HEK293 (cell line): ENCODE measurements around the gene GPHB5.

ENCODE experiments used
- CTCF ChIA-PET: fragments of 350-600 bp; formaldehyde crosslinking; extraction: SDS; loops from one replicate; lab custom pipeline; 2021; ENCODE audit warnings: antibody characterized with exemption; lab: Yijun Ruan, JAX
- POLR2A ChIA-PET: fragments of 300-600 bp; formaldehyde crosslinking; extraction: SDS; loops from one replicate; lab custom pipeline; 2020; ENCODE audit warnings: antibody characterized with exemption, inconsistent platforms; lab: Yijun Ruan, JAX
- H3K27ac ChIP-seq: fragments of 200-500 bp; sonication (Bioruptor generic); 2 replicates; pipeline ENCODE4 v1.5.1; 2014; ENCODE audit warnings: low read depth, low read length, control low read depth, inconsistent platforms; ENCODE audit errors: extremely low read depth
- H3K36me3 ChIP-seq, 2 experiments: fragments of 200-500 bp in 1 of 2; sonication (Bioruptor generic) in 1 of 2; 1 replicate in 1 of 2; 2 replicates in 1 of 2; pipeline ENCODE4 v1.5.1; 2014 to 2017; ENCODE audit warnings: inconsistent platforms in 2 of 2, low read length in 2 of 2; ENCODE audit not compliant: control insufficient read depth in 2 of 2, insufficient read depth in 1 of 2
- H3K4me1 ChIP-seq: fragments of 200-500 bp; sonication (Bioruptor generic); 2 replicates; pipeline ENCODE4 v1.5.1; 2014; ENCODE audit warnings: mild to moderate bottlenecking, low read length, inconsistent platforms; ENCODE audit not compliant: control insufficient read depth, insufficient read depth
- H3K4me3 ChIP-seq: 2 replicates; pipeline ENCODE4 v1.5.1; 2011; ENCODE audit warnings: low read depth, mild to moderate bottlenecking, control low read depth, low read length, moderate library complexity
- H3K9me3 ChIP-seq: fragments of 200-500 bp; sonication (Bioruptor generic); 2 replicates; pipeline ENCODE4 v1.5.1; 2014; ENCODE audit warnings: low read depth, low read length, inconsistent platforms; ENCODE audit not compliant: control insufficient read depth, insufficient read depth
- BCL11A ChIP-seq: fragments of 450-650 bp; formaldehyde crosslinking; IDR thresholded peaks from 2 replicates; pipeline ENCODE4 v1.5.1; 2016; ENCODE audit warnings: low read depth, missing biosample characterization, missing genetic modification characterization
- IKZF3 ChIP-seq: fragments of 450-650 bp; IDR thresholded peaks from 2 replicates; pipeline ENCODE4 v1.5.0; 2018; ENCODE audit warnings: missing biosample characterization, mild to moderate bottlenecking, missing genetic modification characterization, moderate library complexity
- MYNN ChIP-seq: fragments of 450-650 bp; formaldehyde crosslinking; IDR thresholded peaks from 2 replicates; pipeline ENCODE4 v1.5.1; 2016; ENCODE audit warnings: missing biosample characterization, missing genetic modification characterization, borderline replicate concordance
- RBAK ChIP-seq: fragments of 450-650 bp; formaldehyde crosslinking; IDR thresholded peaks from 2 replicates; pipeline ENCODE4 v1.5.1; 2016; ENCODE audit warnings: missing biosample characterization, missing genetic modification characterization
- TRIM28 ChIP-seq: IDR thresholded peaks from 2 replicates; pipeline ENCODE4 v1.6.1; 2011; ENCODE audit warnings: low read length, control low read depth, borderline replicate concordance
- YY2 ChIP-seq: fragments of 450-650 bp; formaldehyde crosslinking; IDR thresholded peaks from 2 replicates; pipeline ENCODE4 v1.5.1; 2016; ENCODE audit warnings: missing biosample characterization, missing genetic modification characterization
- ZFP41 ChIP-seq: fragments of 450-650 bp; formaldehyde crosslinking; IDR thresholded peaks from 2 replicates; pipeline ENCODE4 v1.5.1; 2016; ENCODE audit warnings: missing biosample characterization, missing genetic modification characterization, borderline replicate concordance
- ZNF121 ChIP-seq: fragments of 450-650 bp; formaldehyde crosslinking; IDR thresholded peaks from 2 replicates; pipeline ENCODE4 v1.5.1; 2016; ENCODE audit warnings: missing biosample characterization, missing genetic modification characterization
- ZNF146 ChIP-seq: fragments of 450-650 bp; formaldehyde crosslinking; IDR thresholded peaks from 2 replicates; pipeline ENCODE4 v1.5.1; 2016; ENCODE audit warnings: missing biosample characterization, missing genetic modification characterization
- ZNF169 ChIP-seq: fragments of 450-650 bp; formaldehyde crosslinking; IDR thresholded peaks from 2 replicates; pipeline ENCODE4 v1.5.1; 2016; ENCODE audit warnings: missing biosample characterization, missing genetic modification characterization
- ZNF19 ChIP-seq: fragments of 450-650 bp; formaldehyde crosslinking; IDR thresholded peaks from 2 replicates; pipeline ENCODE4; 2016; ENCODE audit warnings: missing biosample characterization, missing genetic modification characterization, low read depth
- ZNF221 ChIP-seq: fragments of 450-650 bp; formaldehyde crosslinking; IDR thresholded peaks from 2 replicates; pipeline ENCODE4 v1.5.1; 2017; ENCODE audit warnings: missing biosample characterization, missing genetic modification characterization, borderline replicate concordance
- ZNF223 ChIP-seq: fragments of 450-650 bp; formaldehyde crosslinking; IDR thresholded peaks from 2 replicates; pipeline ENCODE4 v1.5.1; 2016; ENCODE audit warnings: missing biosample characterization, missing genetic modification characterization
- ZNF341 ChIP-seq: fragments of 450-650 bp; formaldehyde crosslinking; IDR thresholded peaks from 2 replicates; pipeline ENCODE4; 2016; ENCODE audit warnings: low read depth, missing biosample characterization, missing genetic modification characterization
- ZNF391 ChIP-seq: fragments of 450-650 bp; formaldehyde crosslinking; IDR thresholded peaks from 2 replicates; pipeline ENCODE4 v1.5.1; 2016; ENCODE audit warnings: low read depth, missing biosample characterization, missing genetic modification characterization, borderline replicate concordance
- ZNF510 ChIP-seq: fragments of 450-650 bp; formaldehyde crosslinking; IDR thresholded peaks from 2 replicates; pipeline ENCODE4 v1.5.1; 2018; ENCODE audit warnings: mild to moderate bottlenecking, missing genetic modification characterization, missing biosample characterization; ENCODE audit not compliant: insufficient replicate concordance
- ZNF514 ChIP-seq: fragments of 450-650 bp; formaldehyde crosslinking; IDR thresholded peaks from 2 replicates; pipeline ENCODE4 v1.5.1; 2016; ENCODE audit warnings: missing biosample characterization, missing genetic modification characterization
- ZNF558 ChIP-seq: fragments of 450-650 bp; formaldehyde crosslinking; IDR thresholded peaks from 2 replicates; pipeline ENCODE4 v1.5.1; 2016; ENCODE audit warnings: missing biosample characterization, missing genetic modification characterization
- ZNF596 ChIP-seq: fragments of 450-650 bp; IDR thresholded peaks from 2 replicates; pipeline ENCODE4 v1.5.0; 2018; ENCODE audit warnings: missing biosample characterization, mild to moderate bottlenecking, missing genetic modification characterization, moderate library complexity
- ZNF610 ChIP-seq: fragments of 450-650 bp; formaldehyde crosslinking; IDR thresholded peaks from 2 replicates; pipeline ENCODE4 v1.5.1; 2016; ENCODE audit warnings: missing biosample characterization, missing genetic modification characterization, borderline replicate concordance
- ZNF626 ChIP-seq: fragments of 450-650 bp; sonication (Bioruptor Pico); formaldehyde crosslinking; IDR thresholded peaks from 2 replicates; pipeline ENCODE4 v1.5.1; 2018; ENCODE audit warnings: missing biosample characterization, missing genetic modification characterization, inconsistent platforms
- ZNF747 ChIP-seq: fragments of 450-650 bp; formaldehyde crosslinking; IDR thresholded peaks from 2 replicates; pipeline ENCODE4 v1.5.1; 2016; ENCODE audit warnings: missing biosample characterization, missing genetic modification characterization
- ZNF76 ChIP-seq: fragments of 450-650 bp; formaldehyde crosslinking; IDR thresholded peaks from 2 replicates; pipeline ENCODE4; 2016; ENCODE audit warnings: low read depth, missing biosample characterization, missing genetic modification characterization, borderline replicate concordance
- ZNF791 ChIP-seq: fragments of 450-650 bp; formaldehyde crosslinking; IDR thresholded peaks from 2 replicates; pipeline ENCODE4 v1.5.1; 2016; ENCODE audit warnings: missing biosample characterization, missing genetic modification characterization
- ZNF792 ChIP-seq: fragments of 450-650 bp; formaldehyde crosslinking; IDR thresholded peaks from 2 replicates; pipeline ENCODE4 v1.5.1; 2016; ENCODE audit warnings: missing biosample characterization, missing genetic modification characterization
- TF ChIP-seq, protein P1 (sequence below): fragments of 450-650 bp; formaldehyde crosslinking; IDR thresholded peaks from 2 replicates; pipeline ENCODE4 v1.5.1; 2016; ENCODE audit warnings: missing biosample characterization, missing genetic modification characterization, low read depth
- TF ChIP-seq, protein P2 (sequence below): fragments of 450-650 bp; formaldehyde crosslinking; IDR thresholded peaks from 2 replicates; pipeline ENCODE4 v1.5.1; 2016; ENCODE audit warnings: missing biosample characterization, missing genetic modification characterization
- TF ChIP-seq, protein P3 (sequence below): fragments of 450-650 bp; formaldehyde crosslinking; IDR thresholded peaks from 2 replicates; pipeline ENCODE4 v1.5.1; 2016; ENCODE audit warnings: missing biosample characterization, missing genetic modification characterization
- TF ChIP-seq, protein P4 (sequence below): fragments of 450-650 bp; formaldehyde crosslinking; IDR thresholded peaks from 2 replicates; pipeline ENCODE4 v1.5.1; 2017; ENCODE audit warnings: missing biosample characterization, mild to moderate bottlenecking, missing genetic modification characterization, moderate library complexity
- TF ChIP-seq, protein P5 (sequence below): fragments of 450-650 bp; formaldehyde crosslinking; IDR thresholded peaks from 2 replicates; pipeline ENCODE4 v1.5.1; 2017; ENCODE audit warnings: missing biosample characterization, missing genetic modification characterization
- TF ChIP-seq, protein P6 (sequence below): fragments of 450-650 bp; formaldehyde crosslinking; IDR thresholded peaks from 2 replicates; pipeline ENCODE4 v1.5.1; 2017; ENCODE audit warnings: missing biosample characterization, missing genetic modification characterization

Gene GPHB5

DNA sequence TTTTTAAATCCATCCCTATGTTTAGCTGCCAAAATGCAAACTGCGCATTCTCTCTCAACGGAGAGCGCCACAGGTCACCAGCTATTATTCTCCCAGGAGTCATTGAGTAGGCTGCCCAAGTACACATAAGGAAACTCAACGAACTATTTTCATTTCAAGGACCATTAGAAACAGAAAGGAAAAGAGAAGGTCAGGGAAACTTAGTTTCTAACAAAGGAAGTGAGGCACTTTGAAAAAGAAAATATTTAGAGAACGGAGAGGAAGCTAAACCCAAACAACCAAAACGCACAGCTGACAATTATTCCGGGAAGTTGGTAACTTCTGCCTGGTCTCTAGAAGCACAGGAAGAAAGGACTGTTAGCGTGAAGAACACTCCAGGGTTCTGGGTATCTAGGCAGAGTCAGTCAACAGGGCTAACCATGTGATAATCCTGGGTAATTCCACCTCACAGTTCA, 23.5 kb downstream of the GPHB5 start:
- POLR2A ChIA-PET: no interaction called here

DNA sequence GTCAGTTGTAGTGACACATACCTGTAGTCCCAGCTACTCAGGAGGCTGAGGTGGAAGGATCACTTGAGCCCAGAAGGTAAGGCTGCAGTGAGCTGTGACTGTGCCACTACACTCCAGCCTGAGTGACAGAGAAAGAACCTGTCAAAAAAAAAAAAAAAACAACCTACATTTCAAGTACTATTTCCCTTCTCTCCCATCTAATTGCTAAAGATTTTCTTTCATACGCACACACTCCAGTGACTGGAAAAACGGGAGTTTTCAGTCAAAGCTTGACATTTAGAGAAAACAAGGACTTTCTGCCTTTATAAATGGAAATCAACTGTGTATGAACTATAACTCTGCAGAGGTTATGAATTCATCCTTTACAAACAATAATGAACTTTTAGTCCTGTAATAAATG, 25.9 kb downstream of the GPHB5 start:
- H3K4me1 ChIP-seq: no peaks in the 10 kb centered on the region
- H3K9me3 ChIP-seq: no peaks in the 10 kb centered on the region
- CTCF ChIA-PET: interaction anchor here (0.7 to 0.8 kb wide), 2 partner anchors 9 to 30 kb away, joined by 4 to 5 read pairs; no protein-coding TSS in a partner anchor
- no peak overlapping the region for H3K4me3 ChIP-seq
- no peaks in the 10 kb centered on the region for H3K36me3 ChIP-seq
- H3K27ac ChIP-seq: no peak overlapping the region
- POLR2A ChIA-PET: no interaction called here
- TF ChIP-seq ZFP41 (tag by site-specific recombination) (no peak), MYNN (tag by site-specific recombination) (no peak), ZNF391 (no peak), TRIM28 (no peak), ZNF596 (tag by site-specific recombination) (no peak), ZNF223 (tag by site-specific recombination) (no peak), ZNF747 (no peak), ZNF146 (no peak), ZNF514 (no peak), ZNF19 (tag by site-specific recombination) (no peak)
- TF ChIP-seq, protein P1, sequence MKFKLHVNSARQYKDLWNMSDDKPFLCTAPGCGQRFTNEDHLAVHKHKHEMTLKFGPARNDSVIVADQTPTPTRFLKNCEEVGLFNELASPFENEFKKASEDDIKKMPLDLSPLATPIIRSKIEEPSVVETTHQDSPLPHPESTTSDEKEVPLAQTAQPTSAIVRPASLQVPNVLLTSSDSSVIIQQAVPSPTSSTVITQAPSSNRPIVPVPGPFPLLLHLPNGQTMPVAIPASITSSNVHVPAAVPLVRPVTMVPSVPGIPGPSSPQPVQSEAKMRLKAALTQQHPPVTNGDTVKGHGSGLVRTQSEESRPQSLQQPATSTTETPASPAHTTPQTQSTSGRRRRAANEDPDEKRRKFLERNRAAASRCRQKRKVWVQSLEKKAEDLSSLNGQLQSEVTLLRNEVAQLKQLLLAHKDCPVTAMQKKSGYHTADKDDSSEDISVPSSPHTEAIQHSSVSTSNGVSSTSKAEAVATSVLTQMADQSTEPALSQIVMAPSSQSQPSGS: no peak
- TF ChIP-seq, protein P2, sequence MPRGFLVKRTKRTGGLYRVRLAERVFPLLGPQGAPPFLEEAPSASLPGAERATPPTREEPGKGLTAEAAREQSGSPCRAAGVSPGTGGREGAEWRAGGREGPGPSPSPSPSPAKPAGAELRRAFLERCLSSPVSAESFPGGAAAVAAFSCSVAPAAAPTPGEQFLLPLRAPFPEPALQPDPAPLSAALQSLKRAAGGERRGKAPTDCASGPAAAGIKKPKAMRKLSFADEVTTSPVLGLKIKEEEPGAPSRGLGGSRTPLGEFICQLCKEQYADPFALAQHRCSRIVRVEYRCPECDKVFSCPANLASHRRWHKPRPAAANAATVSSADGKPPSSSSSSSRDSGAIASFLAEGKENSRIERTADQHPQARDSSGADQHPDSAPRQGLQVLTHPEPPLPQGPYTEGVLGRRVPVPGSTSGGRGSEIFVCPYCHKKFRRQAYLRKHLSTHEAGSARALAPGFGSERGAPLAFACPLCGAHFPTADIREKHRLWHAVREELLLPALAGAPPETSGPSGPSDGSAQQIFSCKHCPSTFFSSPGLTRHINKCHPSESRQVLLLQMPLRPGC: no peak
- TF ChIP-seq, protein P3, sequence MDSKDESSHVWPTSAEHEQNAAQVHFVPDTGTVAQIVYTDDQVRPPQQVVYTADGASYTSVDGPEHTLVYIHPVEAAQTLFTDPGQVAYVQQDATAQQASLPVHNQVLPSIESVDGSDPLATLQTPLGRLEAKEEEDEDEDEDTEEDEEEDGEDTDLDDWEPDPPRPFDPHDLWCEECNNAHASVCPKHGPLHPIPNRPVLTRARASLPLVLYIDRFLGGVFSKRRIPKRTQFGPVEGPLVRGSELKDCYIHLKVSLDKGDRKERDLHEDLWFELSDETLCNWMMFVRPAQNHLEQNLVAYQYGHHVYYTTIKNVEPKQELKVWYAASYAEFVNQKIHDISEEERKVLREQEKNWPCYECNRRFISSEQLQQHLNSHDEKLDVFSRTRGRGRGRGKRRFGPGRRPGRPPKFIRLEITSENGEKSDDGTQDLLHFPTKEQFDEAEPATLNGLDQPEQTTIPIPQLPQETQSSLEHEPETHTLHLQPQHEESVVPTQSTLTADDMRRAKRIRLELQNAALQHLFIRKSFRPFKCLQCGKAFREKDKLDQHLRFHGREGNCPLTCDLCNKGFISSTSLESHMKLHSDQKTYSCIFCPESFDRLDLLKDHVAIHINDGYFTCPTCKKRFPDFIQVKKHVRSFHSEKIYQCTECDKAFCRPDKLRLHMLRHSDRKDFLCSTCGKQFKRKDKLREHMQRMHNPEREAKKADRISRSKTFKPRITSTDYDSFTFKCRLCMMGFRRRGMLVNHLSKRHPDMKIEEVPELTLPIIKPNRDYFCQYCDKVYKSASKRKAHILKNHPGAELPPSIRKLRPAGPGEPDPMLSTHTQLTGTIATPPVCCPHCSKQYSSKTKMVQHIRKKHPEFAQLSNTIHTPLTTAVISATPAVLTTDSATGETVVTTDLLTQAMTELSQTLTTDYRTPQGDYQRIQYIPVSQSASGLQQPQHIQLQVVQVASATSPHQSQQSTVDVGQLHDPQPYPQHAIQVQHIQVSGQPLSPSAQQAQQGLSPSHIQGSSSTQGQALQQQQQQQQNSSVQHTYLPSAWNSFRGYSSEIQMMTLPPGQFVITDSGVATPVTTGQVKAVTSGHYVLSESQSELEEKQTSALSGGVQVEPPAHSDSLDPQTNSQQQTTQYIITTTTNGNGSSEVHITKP (tag by site-specific recombination): no peak

More for the DNA sequence above, 23.5 kb downstream of the GPHB5 start:
- no peaks in the 10 kb centered on the region for H3K36me3 ChIP-seq
- TF ChIP-seq, protein P4, sequence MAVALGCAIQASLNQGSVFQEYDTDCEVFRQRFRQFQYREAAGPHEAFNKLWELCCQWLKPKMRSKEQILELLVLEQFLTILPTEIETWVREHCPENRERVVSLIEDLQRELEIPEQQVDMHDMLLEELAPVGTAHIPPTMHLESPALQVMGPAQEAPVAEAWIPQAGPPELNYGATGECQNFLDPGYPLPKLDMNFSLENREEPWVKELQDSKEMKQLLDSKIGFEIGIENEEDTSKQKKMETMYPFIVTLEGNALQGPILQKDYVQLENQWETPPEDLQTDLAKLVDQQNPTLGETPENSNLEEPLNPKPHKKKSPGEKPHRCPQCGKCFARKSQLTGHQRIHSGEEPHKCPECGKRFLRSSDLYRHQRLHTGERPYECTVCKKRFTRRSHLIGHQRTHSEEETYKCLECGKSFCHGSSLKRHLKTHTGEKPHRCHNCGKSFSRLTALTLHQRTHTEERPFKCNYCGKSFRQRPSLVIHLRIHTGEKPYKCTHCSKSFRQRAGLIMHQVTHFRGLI (tag by site-specific recombination): no peak
- TF ChIP-seq MYNN (tag by site-specific recombination): no peak
- no peak for TF ChIP-seq ZNF169 (tag by site-specific recombination)
- no peak for TF ChIP-seq ZNF791
- no peak for TF ChIP-seq ZNF610 (tag by site-specific recombination)
- TF ChIP-seq ZNF341 (tag by site-specific recombination): no peak
- TF ChIP-seq ZNF76 (tag by site-specific recombination): no peak
- TF ChIP-seq ZNF121 (tag by site-specific recombination): no peak
- TF ChIP-seq ZNF596 (tag by site-specific recombination): no peak
- TF ChIP-seq ZNF792 (tag by site-specific recombination): no peak
- no peak for TF ChIP-seq YY2 (tag by site-specific recombination)
- TF ChIP-seq, protein P5, sequence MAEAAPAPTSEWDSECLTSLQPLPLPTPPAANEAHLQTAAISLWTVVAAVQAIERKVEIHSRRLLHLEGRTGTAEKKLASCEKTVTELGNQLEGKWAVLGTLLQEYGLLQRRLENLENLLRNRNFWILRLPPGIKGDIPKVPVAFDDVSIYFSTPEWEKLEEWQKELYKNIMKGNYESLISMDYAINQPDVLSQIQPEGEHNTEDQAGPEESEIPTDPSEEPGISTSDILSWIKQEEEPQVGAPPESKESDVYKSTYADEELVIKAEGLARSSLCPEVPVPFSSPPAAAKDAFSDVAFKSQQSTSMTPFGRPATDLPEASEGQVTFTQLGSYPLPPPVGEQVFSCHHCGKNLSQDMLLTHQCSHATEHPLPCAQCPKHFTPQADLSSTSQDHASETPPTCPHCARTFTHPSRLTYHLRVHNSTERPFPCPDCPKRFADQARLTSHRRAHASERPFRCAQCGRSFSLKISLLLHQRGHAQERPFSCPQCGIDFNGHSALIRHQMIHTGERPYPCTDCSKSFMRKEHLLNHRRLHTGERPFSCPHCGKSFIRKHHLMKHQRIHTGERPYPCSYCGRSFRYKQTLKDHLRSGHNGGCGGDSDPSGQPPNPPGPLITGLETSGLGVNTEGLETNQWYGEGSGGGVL (tag by site-specific recombination): no peak
- no peak for TF ChIP-seq ZNF510 (tag by site-specific recombination)
- TF ChIP-seq, protein P6, sequence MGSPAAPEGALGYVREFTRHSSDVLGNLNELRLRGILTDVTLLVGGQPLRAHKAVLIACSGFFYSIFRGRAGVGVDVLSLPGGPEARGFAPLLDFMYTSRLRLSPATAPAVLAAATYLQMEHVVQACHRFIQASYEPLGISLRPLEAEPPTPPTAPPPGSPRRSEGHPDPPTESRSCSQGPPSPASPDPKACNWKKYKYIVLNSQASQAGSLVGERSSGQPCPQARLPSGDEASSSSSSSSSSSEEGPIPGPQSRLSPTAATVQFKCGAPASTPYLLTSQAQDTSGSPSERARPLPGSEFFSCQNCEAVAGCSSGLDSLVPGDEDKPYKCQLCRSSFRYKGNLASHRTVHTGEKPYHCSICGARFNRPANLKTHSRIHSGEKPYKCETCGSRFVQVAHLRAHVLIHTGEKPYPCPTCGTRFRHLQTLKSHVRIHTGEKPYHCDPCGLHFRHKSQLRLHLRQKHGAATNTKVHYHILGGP (tag by site-specific recombination): no peak
- TF ChIP-seq RBAK (tag by site-specific recombination): no peak
- TF ChIP-seq IKZF3: no peak
- TF ChIP-seq ZNF558 (tag by site-specific recombination): no peak
- TF ChIP-seq BCL11A (tag by site-specific recombination): no peak
- TF ChIP-seq ZNF221: no peak
- no peak for TF ChIP-seq ZNF626 (tag by site-specific recombination)
- no peak overlapping the region for H3K27ac ChIP-seq
- H3K4me3 ChIP-seq: no peak overlapping the region
- no peaks in the 10 kb centered on the region for H3K9me3 ChIP-seq
- H3K4me1 ChIP-seq: no peaks in the 10 kb centered on the region
- CTCF ChIA-PET: interaction anchor here (1.2 kb wide), 1 partner anchor 92 kb away, joined by 3 read pairs; no protein-coding TSS in a partner anchor
